ENCODE data around the gene TTLL1.

DNA sequence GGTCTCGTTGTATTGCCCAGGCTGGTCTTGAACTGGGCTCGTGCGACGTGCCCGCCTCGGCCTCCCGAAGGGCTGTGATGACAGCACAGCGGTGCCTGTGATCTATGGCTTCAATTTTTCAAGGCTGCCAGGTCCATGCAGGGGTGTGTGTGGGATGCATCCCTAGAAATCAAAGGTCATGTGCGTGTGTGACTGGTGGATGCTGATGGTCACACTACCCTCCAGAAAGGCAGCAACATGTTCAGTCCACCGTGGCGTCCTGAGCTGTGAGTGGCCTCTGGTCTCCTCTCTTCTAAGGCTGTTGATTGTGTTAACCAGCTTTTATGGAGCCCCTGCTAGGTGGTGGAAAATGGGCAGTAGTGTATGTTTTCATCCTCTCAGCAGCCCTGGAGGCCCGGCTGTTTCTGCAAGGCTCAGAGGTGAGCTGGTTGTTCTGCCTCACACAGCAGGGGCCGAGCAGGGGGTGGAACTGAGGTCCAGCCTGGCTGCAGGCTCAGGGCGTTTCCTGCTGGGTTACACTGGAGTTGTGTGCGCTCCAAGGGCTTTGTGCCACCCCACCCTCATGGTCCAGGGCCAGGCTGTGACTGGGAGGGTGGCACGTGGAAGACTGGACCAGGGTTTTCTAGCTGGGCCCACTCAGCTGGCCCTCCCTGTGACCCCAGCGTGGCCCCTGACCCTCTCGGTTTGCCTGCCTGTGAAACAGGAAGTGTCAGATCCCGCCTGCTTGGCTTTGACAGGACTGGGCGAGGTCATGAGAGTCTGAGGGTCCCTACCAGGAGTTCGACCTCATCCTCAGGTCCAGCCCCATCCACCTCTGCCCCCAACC, 29.0 kb upstream of the TTLL1 start:
- TF ChIP-seq EZH2phosphoT487 (IDR thresholded peaks at IDR 0.05) (no peak), EZH2 (IDR thresholded peaks at IDR 0.05) (no peak)
- TF ChIP-seq, protein P1, sequence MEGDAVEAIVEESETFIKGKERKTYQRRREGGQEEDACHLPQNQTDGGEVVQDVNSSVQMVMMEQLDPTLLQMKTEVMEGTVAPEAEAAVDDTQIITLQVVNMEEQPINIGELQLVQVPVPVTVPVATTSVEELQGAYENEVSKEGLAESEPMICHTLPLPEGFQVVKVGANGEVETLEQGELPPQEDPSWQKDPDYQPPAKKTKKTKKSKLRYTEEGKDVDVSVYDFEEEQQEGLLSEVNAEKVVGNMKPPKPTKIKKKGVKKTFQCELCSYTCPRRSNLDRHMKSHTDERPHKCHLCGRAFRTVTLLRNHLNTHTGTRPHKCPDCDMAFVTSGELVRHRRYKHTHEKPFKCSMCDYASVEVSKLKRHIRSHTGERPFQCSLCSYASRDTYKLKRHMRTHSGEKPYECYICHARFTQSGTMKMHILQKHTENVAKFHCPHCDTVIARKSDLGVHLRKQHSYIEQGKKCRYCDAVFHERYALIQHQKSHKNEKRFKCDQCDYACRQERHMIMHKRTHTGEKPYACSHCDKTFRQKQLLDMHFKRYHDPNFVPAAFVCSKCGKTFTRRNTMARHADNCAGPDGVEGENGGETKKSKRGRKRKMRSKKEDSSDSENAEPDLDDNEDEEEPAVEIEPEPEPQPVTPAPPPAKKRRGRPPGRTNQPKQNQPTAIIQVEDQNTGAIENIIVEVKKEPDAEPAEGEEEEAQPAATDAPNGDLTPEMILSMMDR (IDR thresholded peaks at IDR 0.05): no peak

Data from neural progenitor cell (in vitro differentiated cells).